HG02938 (cell line): ENCODE results near the gene MYO5C.

Experiments used
- ATAC-seq: cut with Tn5 transposase; IDR thresholded peaks from one replicate; pipeline ENCODE4 v1.9.1; 2021; ENCODE audit warnings: mild to moderate bottlenecking, moderate library complexity; ENCODE audit not compliant: unreplicated experiment

Gene MYO5C

GRCh38 chr15:52150871-52151270 lies 144.7 kb downstream of the MYO5C start:
- ATAC-seq, result no peak

GRCh38 chr15:52150043-52150825 lies 145.4 kb downstream of the MYO5C start:
- ATAC-seq, result no peak

GRCh38 chr15:52148403-52148802 lies 147.2 kb downstream of the MYO5C start:
- ATAC-seq, result no peak

- no peak for ATAC-seq
Measured at GRCh38 chr15:52146776-52147175, 148.8 kb downstream of the MYO5C start.

- ATAC-seq, result no peak
Measured at GRCh38 chr15:52146261-52146660, 149.3 kb downstream of the MYO5C start.

- no peak for ATAC-seq
Measured at GRCh38 chr15:52144656-52145178, 150.9 kb downstream of the MYO5C start.

- ATAC-seq, result no peak
Measured at GRCh38 chr15:52143873-52144272, 151.7 kb downstream of the MYO5C start.
